ENCODE results near the gene HACD2.

GRCh38 chr3:123561188-123561587, 23.7 kb downstream of the HACD2 start:
- TF ChIP-seq EZH2 (IDR thresholded peaks at IDR 0.05) (no peak), REST (IDR thresholded peaks at IDR 0.05; ENCODE audit: low read depth) (no peak)

All from HCT116 (cell line).